ENCODE results near the gene ATXN7L3B.

- no peak for TF ChIP-seq SUZ12 (IDR thresholded peaks at IDR 0.05; ENCODE audit: extremely low read depth, insufficient read depth, insufficient read length)
- no peak for TF ChIP-seq YY1 (IDR thresholded peaks at IDR 0.05; ENCODE audit: insufficient read depth, insufficient read length)
- TF ChIP-seq ZNF274 (IDR thresholded peaks at IDR 0.05; ENCODE audit: low read depth, low read length), result no peak
Observed at GRCh38 chr12:74530676-74531075, 7.0 kb upstream of the ATXN7L3B start.

Data from NT2/D1 (cell line).